SIG-M5 treated with dmso at 0.1 percent for 504 hours (cell line): ENCODE data around the gene KDM4E.
A peak's percentile ranks its signal among the peaks of the same experiment; 100 is the strongest.
"Not testable (repeated sequence)": the region's sequence is repeated elsewhere in the genome, so short reads cannot be mapped to it uniquely, and the experiment has no call there.

ENCODE experiments used
- DNase-seq: peaks from one replicate; lab custom pipeline; 2025; ENCODE audit not compliant: unreplicated experiment; lab: John Stamatoyannopoulos, UW

KDM4E gene

GRCh38 chr11:95049122-95049521, 24.1 kb downstream of the KDM4E start, which contains the start of gene KDM4F:
TSS of gene KDM4F (plus strand) at chr11:95049422.
- DNase-seq, result not testable (repeated sequence)

GRCh38 chr11:95050595-95051202, 25.6 kb downstream of the KDM4E start:
- DNase-seq, result no peak

GRCh38 chr11:95054356-95054755, 29.3 kb downstream of the KDM4E start:
- DNase-seq, result no peak

GRCh38 chr11:95055283-95055897, 30.3 kb downstream of the KDM4E start:
- no peak for DNase-seq

GRCh38 chr11:95057959-95058358, 32.9 kb downstream of the KDM4E start:
- DNase-seq, result no peak

- DNase-seq, result no peak
Measured at GRCh38 chr11:95058621-95059020, 33.6 kb downstream of the KDM4E start.

- no peak for DNase-seq
Measured at GRCh38 chr11:95059046-95059445, 34.0 kb downstream of the KDM4E start.

GRCh38 chr11:95065336-95065735, 40.3 kb downstream of the KDM4E start:
- no peak for DNase-seq

GRCh38 chr11:95066716-95067038, 41.6 kb downstream of the KDM4E start, which contains the start of gene SRSF8:
TSS of gene SRSF8 (plus strand) at chr11:95066919. CDS start at chr11:95067227, 308 bp downstream.
- no peak for DNase-seq

- DNase-seq, result peak; percentile 43
Measured at GRCh38 chr11:95067039-95067840, 42.2 kb downstream of the KDM4E start.

- DNase-seq, result peak; percentile 23
Measured at GRCh38 chr11:95067841-95068219, 42.8 kb downstream of the KDM4E start.

- peak; percentile 98 for DNase-seq
Measured at GRCh38 chr11:95068549-95068948, 43.5 kb downstream of the KDM4E start.

- DNase-seq, result no peak
Measured at GRCh38 chr11:95070471-95070870, 45.4 kb downstream of the KDM4E start.

GRCh38 chr11:95072948-95073347, 47.9 kb downstream of the KDM4E start:
- DNase-seq, result no peak

GRCh38 chr11:95074792-95075563, 49.9 kb downstream of the KDM4E start:
- DNase-seq, result no peak

GRCh38 chr11:95076416-95076815, 51.4 kb downstream of the KDM4E start:
- DNase-seq, result peak; percentile 52

- no peak for DNase-seq
Measured at GRCh38 chr11:95076981-95077380, 51.9 kb downstream of the KDM4E start.
